Measurements from ENCODE around the gene FRMD4A. TPM values are rescaled to one million over a fixed set of nuclear protein-coding genes. Genes with fewer than 3 reads are reported as not detected.

Gene FRMD4A
- total RNA-seq, 2 experiments from 2014 or later: 0.17 TPM; not detected in 1

DNA sequence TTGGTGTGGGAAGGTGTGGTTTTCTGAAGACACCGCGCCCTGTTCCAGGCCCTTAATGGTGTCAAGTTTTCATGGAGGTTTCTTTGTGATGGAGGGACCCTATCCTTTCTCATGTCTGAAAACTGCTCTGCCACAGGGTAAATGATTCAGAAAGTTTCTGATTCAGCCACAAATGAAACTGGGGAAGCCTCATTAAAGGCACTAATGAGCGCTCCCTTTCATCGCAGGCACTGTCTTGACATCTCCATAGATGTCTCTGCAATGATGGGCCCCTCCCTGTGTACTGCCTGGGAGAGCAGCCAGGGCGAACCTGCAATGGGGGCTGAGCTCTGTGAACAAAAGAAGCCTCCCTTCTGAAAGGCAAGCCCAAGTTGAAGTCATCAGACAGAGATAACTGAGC, 388.7 kb downstream of the FRMD4A start:
- TF ChIP-seq EZH2phosphoT487 (IDR thresholded peaks at IDR 0.05; ENCODE audit: borderline replicate concordance, low read depth, low read length): no peak
- TF ChIP-seq CTCF (conservative IDR thresholded peaks at IDR 0.05; ENCODE audit: low read length): no peak
- no peaks in the 10 kb centered on the region for H3K4me1 ChIP-seq (ENCODE audit: insufficient read depth, low read length, poor library complexity, severe bottlenecking)
- CTCF ChIA-PET (ENCODE audit: unreplicated experiment): no interaction called here
- H4K20me1 ChIP-seq (ENCODE audit: insufficient read depth, low read length): no peaks in the 10 kb centered on the region
- H3K79me2 ChIP-seq (ENCODE audit: insufficient read depth, low read depth, low read length): no peaks in the 10 kb centered on the region
- no peaks in the 10 kb centered on the region for H3K36me3 ChIP-seq (ENCODE audit: insufficient read depth, low read length)
- H3K9me3 ChIP-seq (ENCODE audit: low read length): no peaks in the 10 kb centered on the region
- intact Hi-C loops (cut with micrococcal nuclease; ENCODE audit: unreplicated experiment): no loop called here
- DNase-seq (ENCODE audit: low spot score): no peak
- no peak overlapping the region for H3K4me2 ChIP-seq (ENCODE audit: low read length)
- no TSS peak for BruUV-seq (replicated peaks)
- H2AFZ ChIP-seq (ENCODE audit: low read length): no peak overlapping the region
- POLR2A ChIA-PET: interaction anchor here (1.1 kb wide), 1 partner anchor 15 kb away, joined by 4 read pairs; no protein-coding TSS in a partner anchor
- no peak overlapping the region for H3K27ac ChIP-seq (ENCODE audit: low read depth, low read length, poor library complexity, severe bottlenecking)
- H3K4me3 ChIP-seq (ENCODE audit: low read depth, low read length, poor library complexity, severe bottlenecking): no peak overlapping the region
- H3K9me2 ChIP-seq (ENCODE audit: insufficient read depth, low read length): no peaks in the 10 kb centered on the region

- no peaks in the 10 kb centered on the region for H3K79me2 ChIP-seq (ENCODE audit: insufficient read depth, low read depth, low read length)
- H3K4me1 ChIP-seq (ENCODE audit: insufficient read depth, low read length, poor library complexity, severe bottlenecking): no peaks in the 10 kb centered on the region
- H3K4me2 ChIP-seq (ENCODE audit: low read length): no peak overlapping the region
- no peak overlapping the region for H3K27ac ChIP-seq (ENCODE audit: low read depth, low read length, poor library complexity, severe bottlenecking)
- H3K36me3 ChIP-seq (ENCODE audit: insufficient read depth, low read length): no peaks in the 10 kb centered on the region
- CTCF ChIA-PET (ENCODE audit: unreplicated experiment): no interaction called here
- intact Hi-C loops (cut with micrococcal nuclease; ENCODE audit: unreplicated experiment): no loop called here
- no TSS peak for BruUV-seq (replicated peaks)
- no peaks in the 10 kb centered on the region for H3K9me3 ChIP-seq (ENCODE audit: low read length)
- H3K9me2 ChIP-seq (ENCODE audit: insufficient read depth, low read length): no peaks in the 10 kb centered on the region
- no peak overlapping the region for H3K4me3 ChIP-seq (ENCODE audit: low read depth, low read length, poor library complexity, severe bottlenecking)
- DNase-seq (ENCODE audit: low spot score): no peak
- H4K20me1 ChIP-seq (ENCODE audit: insufficient read depth, low read length): no peaks in the 10 kb centered on the region
- POLR2A ChIA-PET: no interaction called here
- no peak for TF ChIP-seq CTCF (conservative IDR thresholded peaks at IDR 0.05; ENCODE audit: low read length)
- no peak for TF ChIP-seq EZH2phosphoT487 (IDR thresholded peaks at IDR 0.05; ENCODE audit: borderline replicate concordance, low read depth, low read length)
- H2AFZ ChIP-seq (ENCODE audit: low read length): no peak overlapping the region
These were observed 391.3 kb downstream of the FRMD4A start for GRCh38 chr10:13939391-13939790.

DNA sequence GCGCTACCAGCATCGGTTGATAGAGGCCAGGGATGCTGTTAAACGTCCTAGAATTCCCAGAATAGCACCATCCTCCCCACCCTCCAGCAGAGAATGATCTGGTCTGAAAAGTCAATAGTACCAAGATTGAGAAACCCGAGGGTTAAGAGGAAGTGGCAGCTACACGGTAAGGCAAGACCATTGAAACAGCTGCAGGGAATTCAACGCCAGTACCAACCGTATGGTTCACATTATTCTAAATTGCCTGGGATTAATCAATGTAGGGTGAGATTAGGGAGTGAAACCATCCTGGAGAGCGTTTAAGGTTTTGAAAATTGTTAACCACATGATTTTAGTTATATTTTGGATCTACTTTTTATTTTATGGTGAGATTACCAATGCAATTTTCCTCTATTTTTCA, 391.8 kb downstream of the FRMD4A start:
- H3K9me2 ChIP-seq (ENCODE audit: insufficient read depth, low read length): no peaks in the 10 kb centered on the region
- intact Hi-C loops (cut with micrococcal nuclease; ENCODE audit: unreplicated experiment): no loop called here
- ChIA-PET POLR2A (no interaction called here), CTCF (ENCODE audit: unreplicated experiment) (no interaction called here)
- no peak overlapping the region for H3K4me2 ChIP-seq (ENCODE audit: low read length)
- H3K9me3 ChIP-seq (ENCODE audit: low read length): no peaks in the 10 kb centered on the region
- no peaks in the 10 kb centered on the region for H4K20me1 ChIP-seq (ENCODE audit: insufficient read depth, low read length)
- no peak for DNase-seq (ENCODE audit: low spot score)
- no peaks in the 10 kb centered on the region for H3K4me1 ChIP-seq (ENCODE audit: insufficient read depth, low read length, poor library complexity, severe bottlenecking)
- H3K79me2 ChIP-seq (ENCODE audit: insufficient read depth, low read depth, low read length): no peaks in the 10 kb centered on the region
- H3K27ac ChIP-seq (ENCODE audit: low read depth, low read length, poor library complexity, severe bottlenecking): no peak overlapping the region
- TF ChIP-seq EZH2phosphoT487 (IDR thresholded peaks at IDR 0.05; ENCODE audit: borderline replicate concordance, low read depth, low read length): no peak
- no peak for TF ChIP-seq CTCF (conservative IDR thresholded peaks at IDR 0.05; ENCODE audit: low read length)
- no peaks in the 10 kb centered on the region for H3K36me3 ChIP-seq (ENCODE audit: insufficient read depth, low read length)
- no peak overlapping the region for H3K4me3 ChIP-seq (ENCODE audit: low read depth, low read length, poor library complexity, severe bottlenecking)
- no peak overlapping the region for H2AFZ ChIP-seq (ENCODE audit: low read length)
- BruUV-seq (replicated peaks): no TSS peak
